ENCODE data around the gene C6orf47.

DNA sequence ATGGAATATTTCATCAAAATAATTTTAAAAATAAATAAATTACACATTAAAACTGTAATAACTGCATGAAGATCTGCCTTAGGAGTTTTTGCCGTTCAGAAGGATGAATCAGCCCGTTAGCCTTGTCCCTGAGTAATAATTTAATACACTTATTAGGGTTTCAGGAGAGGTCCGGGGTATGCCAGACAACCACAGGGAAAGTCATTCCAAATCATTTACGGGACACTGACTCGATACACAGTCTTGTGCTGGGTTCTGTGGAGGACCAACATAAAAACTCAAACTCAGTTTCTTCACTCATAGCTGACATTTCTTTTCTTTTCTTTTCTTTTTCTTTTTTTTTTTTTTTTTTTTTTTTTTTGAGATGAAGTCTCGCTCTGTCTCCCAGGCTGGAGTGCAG, 45.4 kb upstream of the C6orf47 start:
- TF ChIP-seq ZFP30 (CRISPR knock-in tag; IDR thresholded peaks at IDR 0.05) (no peak), SNAI2 (CRISPR knock-in tag; IDR thresholded peaks at IDR 0.05) (no peak), ISL1 (CRISPR knock-in tag; IDR thresholded peaks at IDR 0.05) (no peak)
- TF ChIP-seq, protein P1, sequence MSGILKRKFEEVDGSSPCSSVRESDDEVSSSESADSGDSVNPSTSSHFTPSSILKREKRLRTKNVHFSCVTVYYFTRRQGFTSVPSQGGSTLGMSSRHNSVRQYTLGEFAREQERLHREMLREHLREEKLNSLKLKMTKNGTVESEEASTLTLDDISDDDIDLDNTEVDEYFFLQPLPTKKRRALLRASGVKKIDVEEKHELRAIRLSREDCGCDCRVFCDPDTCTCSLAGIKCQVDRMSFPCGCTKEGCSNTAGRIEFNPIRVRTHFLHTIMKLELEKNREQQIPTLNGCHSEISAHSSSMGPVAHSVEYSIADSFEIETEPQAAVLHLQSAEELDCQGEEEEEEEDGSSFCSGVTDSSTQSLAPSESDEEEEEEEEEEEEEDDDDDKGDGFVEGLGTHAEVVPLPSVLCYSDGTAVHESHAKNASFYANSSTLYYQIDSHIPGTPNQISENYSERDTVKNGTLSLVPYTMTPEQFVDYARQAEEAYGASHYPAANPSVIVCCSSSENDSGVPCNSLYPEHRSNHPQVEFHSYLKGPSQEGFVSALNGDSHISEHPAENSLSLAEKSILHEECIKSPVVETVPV (CRISPR knock-in tag; IDR thresholded peaks at IDR 0.05) = no peak
- TF ChIP-seq, protein P2, sequence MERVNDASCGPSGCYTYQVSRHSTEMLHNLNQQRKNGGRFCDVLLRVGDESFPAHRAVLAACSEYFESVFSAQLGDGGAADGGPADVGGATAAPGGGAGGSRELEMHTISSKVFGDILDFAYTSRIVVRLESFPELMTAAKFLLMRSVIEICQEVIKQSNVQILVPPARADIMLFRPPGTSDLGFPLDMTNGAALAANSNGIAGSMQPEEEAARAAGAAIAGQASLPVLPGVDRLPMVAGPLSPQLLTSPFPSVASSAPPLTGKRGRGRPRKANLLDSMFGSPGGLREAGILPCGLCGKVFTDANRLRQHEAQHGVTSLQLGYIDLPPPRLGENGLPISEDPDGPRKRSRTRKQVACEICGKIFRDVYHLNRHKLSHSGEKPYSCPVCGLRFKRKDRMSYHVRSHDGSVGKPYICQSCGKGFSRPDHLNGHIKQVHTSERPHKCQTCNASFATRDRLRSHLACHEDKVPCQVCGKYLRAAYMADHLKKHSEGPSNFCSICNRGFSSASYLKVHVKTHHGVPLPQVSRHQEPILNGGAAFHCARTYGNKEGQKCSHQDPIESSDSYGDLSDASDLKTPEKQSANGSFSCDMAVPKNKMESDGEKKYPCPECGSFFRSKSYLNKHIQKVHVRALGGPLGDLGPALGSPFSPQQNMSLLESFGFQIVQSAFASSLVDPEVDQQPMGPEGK (CRISPR knock-in tag; IDR thresholded peaks at IDR 0.05; ENCODE audit: borderline replicate concordance) = no peak
- TF ChIP-seq, protein P3, sequence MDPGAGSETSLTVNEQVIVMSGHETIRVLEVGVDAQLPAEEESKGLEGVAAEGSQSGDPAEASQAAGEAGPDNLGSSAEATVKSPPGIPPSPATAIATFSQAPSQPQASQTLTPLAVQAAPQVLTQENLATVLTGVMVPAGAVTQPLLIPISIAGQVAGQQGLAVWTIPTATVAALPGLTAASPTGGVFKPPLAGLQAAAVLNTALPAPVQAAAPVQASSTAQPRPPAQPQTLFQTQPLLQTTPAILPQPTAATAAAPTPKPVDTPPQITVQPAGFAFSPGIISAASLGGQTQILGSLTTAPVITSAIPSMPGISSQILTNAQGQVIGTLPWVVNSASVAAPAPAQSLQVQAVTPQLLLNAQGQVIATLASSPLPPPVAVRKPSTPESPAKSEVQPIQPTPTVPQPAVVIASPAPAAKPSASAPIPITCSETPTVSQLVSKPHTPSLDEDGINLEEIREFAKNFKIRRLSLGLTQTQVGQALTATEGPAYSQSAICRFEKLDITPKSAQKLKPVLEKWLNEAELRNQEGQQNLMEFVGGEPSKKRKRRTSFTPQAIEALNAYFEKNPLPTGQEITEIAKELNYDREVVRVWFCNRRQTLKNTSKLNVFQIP (CRISPR knock-in tag; IDR thresholded peaks at IDR 0.05; ENCODE audit: borderline replicate concordance, low read depth) = no peak
- TF ChIP-seq, protein P4, sequence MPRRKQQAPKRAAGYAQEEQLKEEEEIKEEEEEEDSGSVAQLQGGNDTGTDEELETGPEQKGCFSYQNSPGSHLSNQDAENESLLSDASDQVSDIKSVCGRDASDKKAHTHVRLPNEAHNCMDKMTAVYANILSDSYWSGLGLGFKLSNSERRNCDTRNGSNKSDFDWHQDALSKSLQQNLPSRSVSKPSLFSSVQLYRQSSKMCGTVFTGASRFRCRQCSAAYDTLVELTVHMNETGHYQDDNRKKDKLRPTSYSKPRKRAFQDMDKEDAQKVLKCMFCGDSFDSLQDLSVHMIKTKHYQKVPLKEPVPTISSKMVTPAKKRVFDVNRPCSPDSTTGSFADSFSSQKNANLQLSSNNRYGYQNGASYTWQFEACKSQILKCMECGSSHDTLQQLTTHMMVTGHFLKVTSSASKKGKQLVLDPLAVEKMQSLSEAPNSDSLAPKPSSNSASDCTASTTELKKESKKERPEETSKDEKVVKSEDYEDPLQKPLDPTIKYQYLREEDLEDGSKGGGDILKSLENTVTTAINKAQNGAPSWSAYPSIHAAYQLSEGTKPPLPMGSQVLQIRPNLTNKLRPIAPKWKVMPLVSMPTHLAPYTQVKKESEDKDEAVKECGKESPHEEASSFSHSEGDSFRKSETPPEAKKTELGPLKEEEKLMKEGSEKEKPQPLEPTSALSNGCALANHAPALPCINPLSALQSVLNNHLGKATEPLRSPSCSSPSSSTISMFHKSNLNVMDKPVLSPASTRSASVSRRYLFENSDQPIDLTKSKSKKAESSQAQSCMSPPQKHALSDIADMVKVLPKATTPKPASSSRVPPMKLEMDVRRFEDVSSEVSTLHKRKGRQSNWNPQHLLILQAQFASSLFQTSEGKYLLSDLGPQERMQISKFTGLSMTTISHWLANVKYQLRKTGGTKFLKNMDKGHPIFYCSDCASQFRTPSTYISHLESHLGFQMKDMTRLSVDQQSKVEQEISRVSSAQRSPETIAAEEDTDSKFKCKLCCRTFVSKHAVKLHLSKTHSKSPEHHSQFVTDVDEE (CRISPR knock-in tag; IDR thresholded peaks at IDR 0.05) = no peak

All from SK-N-SH treated with all-trans-retinoic acid at 6 μM for 48 hours (cell line).